ENCODE data around the gene NT5DC2.

- TF ChIP-seq CTCF (conservative IDR thresholded peaks at IDR 0.05; ENCODE audit: low read length) (no peak), EZH2phosphoT487 (IDR thresholded peaks at IDR 0.05; ENCODE audit: borderline replicate concordance) (no peak)
These were observed 40.2 kb downstream of the NT5DC2 start for GRCh38 chr3:52493232-52494017.

All from Loucy (cell line).